ENCODE measurements around the gene NFIA. TPM values are rescaled to one million over a fixed set of nuclear protein-coding genes. Genes with fewer than 3 reads are reported as not detected.

Gene NFIA
- total RNA-seq, 4 donors from 2014 or later, result 32.0 to 160 (median 32.9) TPM

DNA sequence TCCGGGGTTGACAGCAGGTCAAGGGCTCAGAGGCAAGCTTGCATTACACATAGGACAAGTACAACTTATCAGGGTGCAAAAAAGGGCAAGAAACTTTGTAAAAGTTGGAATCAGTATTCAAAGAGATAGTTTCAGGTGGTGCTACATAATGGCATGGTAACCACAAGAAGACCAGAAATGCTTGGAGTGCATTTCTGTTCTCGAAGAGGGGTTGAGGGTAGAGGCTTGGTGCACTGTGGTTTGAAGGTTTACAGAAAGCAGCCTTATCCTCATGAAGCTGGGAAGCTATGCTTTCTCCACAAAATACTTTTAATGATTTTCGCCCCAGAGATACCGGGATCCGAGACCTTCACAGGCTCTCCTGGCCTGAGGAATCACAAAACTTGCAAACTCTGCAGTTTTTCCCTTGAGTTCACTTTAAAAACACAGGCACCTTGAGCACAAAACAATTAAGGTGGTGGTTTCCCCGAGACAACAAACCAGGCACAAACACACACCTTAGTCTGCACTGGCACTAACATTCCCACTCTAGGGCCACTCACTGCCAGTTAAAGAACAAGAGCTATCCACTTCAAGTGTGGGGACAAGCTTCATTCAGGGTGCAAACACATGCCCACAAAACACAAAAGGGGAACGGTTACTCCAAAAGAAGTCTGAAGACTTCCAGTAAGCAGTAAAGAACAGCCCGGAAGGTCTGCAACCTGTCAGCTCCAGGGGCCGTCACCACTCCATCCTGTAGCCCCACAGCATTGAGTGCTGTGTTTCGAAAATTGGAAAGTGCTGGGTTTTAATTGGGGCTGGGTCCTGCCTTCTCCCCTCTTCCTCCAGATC lies 29.8 kb upstream of the NFIA start:
- DNase-seq, result no peak
- Histone ChIP-seq H3K4me3 (no peak overlapping the region), H3K9me3 (no peaks in the 10 kb centered on the region), H3K4me1 (peaks cover 0 to 38% (median 15%) of the 10 kb centered on the region in 4 donors), H3K27ac (peak overlapping the region in 1 of 4 donors; percentile 91), H3K27me3 (no peaks in the 10 kb centered on the region), H3K36me3 (no peaks in the 10 kb centered on the region)
- no peak for TF ChIP-seq POLR2A (IDR thresholded peaks at IDR 0.05)
- no peak for TF ChIP-seq CTCF (IDR thresholded peaks at IDR 0.05)

DNA sequence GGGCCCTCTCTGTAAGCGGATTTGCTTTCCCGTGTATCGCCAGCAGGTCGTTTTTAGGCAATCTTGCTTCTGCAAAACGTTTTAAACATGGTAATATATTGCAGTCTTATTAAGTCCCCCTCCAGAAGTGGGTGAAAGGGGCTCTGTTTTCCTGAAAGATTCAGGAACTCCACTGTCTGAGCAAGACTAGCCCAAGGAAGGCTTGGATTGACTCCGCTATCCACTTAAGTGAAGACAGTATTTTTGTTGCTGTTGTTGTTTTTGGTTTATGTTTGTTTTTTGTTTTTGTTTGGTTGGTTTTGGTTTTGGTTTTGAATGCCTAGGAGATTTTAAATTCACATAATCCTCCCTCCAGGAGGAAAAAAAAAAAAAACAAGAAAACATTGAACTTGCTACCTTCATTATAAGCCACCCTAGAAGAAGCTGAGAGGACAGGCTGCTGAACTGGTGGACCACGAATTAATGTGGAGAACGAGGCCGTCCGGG lies 29.1 kb upstream of the NFIA start:
- Histone ChIP-seq H3K4me1 (peaks cover 0 to 38% (median 15%) of the 10 kb centered on the region in 4 donors), H3K9me3 (no peaks in the 10 kb centered on the region), H3K27ac (peak overlapping the region; percentile 2 to 73 (median 58)), H3K27me3 (no peaks in the 10 kb centered on the region), H3K4me3 (peak overlapping the region; percentile 20 to 48 (median 39)), H3K36me3 (no peaks in the 10 kb centered on the region)
- TF ChIP-seq POLR2A (IDR thresholded peaks at IDR 0.05) (no peak), CTCF (IDR thresholded peaks at IDR 0.05) (no peak)
- DNase-seq, result no peak

DNA sequence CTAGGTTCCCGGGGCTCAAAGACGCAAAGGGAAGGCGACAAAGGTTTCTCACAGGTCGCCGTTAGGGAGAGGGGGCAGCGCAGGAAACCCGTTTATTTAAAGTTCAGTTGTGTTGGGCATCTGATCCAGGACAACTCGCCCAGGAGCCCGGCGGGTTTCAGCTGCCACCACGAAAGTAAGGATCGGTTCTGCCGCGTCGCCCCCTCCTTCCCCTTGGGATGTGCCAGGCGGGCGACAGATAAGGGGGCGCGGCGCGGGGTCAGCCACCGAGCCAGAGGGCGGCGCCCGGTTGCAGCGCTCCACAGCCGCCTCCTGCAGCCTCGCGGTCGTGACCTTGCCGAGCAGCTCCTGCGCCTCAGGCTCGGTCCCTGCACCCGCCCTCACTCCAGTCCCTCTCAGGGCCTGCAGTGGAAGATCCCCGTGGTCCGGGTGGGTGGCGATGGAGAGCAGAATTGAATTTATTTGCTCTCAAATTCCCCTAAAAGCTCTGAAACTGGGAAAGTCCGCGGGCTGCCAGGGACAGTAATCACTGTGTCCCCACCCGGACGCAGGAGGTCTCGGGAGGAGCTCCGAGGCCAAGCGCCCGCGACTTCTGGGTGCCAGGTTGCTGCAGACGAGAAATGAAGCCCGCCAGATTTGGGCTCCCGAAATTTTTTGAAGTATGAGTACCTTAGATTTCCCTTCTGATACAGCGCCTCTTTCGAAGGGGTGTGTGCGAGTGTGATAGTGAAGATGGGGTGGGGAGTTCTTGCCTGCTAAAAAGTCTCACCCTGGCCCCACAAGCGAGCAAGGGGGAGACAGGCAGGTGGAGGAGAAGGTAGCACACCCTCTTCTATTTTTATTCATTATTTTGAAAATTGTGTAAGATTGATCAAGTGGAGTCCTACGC lies 28.4 kb upstream of the NFIA start:
- peak overlapping the region; percentile 2 to 73 (median 58) for H3K27ac ChIP-seq
- H3K4me1 ChIP-seq, result peaks cover 0 to 38% (median 15%) of the 10 kb centered on the region in 4 donors
- peak in 2 of 3 donors; percentile 61 to 71 for DNase-seq
- H3K27me3 ChIP-seq, result no peaks in the 10 kb centered on the region
- TF ChIP-seq POLR2A (IDR thresholded peaks at IDR 0.05) (no peak), CTCF (IDR thresholded peaks at IDR 0.05) (no peak)
- no peaks in the 10 kb centered on the region for H3K36me3 ChIP-seq
- peak overlapping the region; percentile 20 to 48 (median 39) for H3K4me3 ChIP-seq
- no peaks in the 10 kb centered on the region for H3K9me3 ChIP-seq

DNA sequence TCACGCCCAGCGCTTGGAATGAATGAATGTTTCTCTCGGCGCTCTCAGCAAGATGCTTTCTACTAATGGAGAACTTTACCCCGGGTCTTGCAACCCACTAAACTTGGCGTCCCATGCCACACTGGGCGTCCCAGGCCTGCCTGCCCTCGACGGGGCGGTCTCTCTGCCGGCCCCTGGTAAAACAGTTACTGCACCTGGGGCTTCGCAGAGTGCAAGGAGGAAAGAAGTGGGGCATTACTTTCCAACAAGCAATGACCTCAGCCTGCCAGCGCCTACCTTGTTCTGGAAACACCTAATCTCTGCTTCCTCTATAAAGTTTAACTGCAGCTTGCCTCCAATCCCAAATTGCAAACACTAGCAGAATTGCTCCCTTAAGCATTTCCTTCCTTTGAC lies 27.8 kb upstream of the NFIA start:
- no peaks in the 10 kb centered on the region for H3K27me3 ChIP-seq
- peak overlapping the region in 1 of 4 donors; percentile 46 for H3K4me3 ChIP-seq
- peaks cover 0 to 36% (median 14%) of the 10 kb centered on the region in 4 donors for H3K4me1 ChIP-seq
- H3K27ac ChIP-seq, result peak overlapping the region in 2 of 4 donors; percentile 68 to 73
- DNase-seq, result peak in 1 of 3 donors; percentile 52
- H3K9me3 ChIP-seq, result no peaks in the 10 kb centered on the region
- no peaks in the 10 kb centered on the region for H3K36me3 ChIP-seq
- no peak for TF ChIP-seq POLR2A (IDR thresholded peaks at IDR 0.05)
- no peak for TF ChIP-seq CTCF (IDR thresholded peaks at IDR 0.05)

DNA sequence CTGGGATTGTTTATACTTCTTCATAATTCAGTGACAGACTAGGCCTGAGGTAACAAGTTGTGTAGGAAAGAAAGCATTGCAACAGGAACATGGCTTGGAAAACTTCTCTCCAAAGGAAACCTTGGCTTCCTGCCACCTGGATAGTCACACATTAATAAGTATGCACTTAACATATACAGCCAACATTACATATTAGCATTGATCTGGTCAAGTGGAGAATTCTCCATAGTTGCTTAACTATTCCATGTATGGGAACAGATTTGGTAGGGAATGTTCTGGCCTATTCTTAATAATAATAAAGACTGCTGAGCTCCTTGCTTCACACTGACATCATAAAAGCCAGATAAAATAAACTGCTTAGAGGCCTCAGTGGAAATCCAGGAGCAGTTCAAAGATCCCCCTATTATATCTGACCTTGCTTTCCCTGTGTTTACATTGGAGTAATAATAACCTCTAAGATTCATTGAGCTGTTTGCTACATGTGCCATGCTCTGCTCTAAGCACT lies 27.2 kb upstream of the NFIA start:
- no peak for DNase-seq
- Histone ChIP-seq H3K9me3 (no peaks in the 10 kb centered on the region), H3K4me1 (peaks cover 0 to 34% (median 12%) of the 10 kb centered on the region in 4 donors), H3K36me3 (no peaks in the 10 kb centered on the region), H3K4me3 (no peak overlapping the region), H3K27me3 (no peaks in the 10 kb centered on the region), H3K27ac (peak overlapping the region in 3 of 4 donors; percentile 3 to 73 (median 68))
- no peak for TF ChIP-seq CTCF (IDR thresholded peaks at IDR 0.05)
- TF ChIP-seq POLR2A (IDR thresholded peaks at IDR 0.05), result no peak

Data from Peyer's patch (tissue), 4 donors.